GM23338 (cell line): Measurements from ENCODE around the gene COX20. TPM values are rescaled to one million over a fixed set of nuclear protein-coding genes. Genes with fewer than 3 reads are reported as not detected.

ENCODE experiments used
- ATAC-seq: fragments of 200-7000 bp; cut with Tn5 transposase; 3 replicates; pipeline ENCODE4 v1.9.1; 2020
- DNase-seq: peaks from one replicate; pipeline ENCODE4 v3.0.0-alpha.2; 2015; ENCODE audit warnings: low spot score
- H2AFZ ChIP-seq: fragments of 200-600 bp; sonication (generic); 2 replicates; pipeline ENCODE4 v1.8.0; 2016; ENCODE audit warnings: antibody characterized with exemption, mild to moderate bottlenecking, moderate library complexity
- H3F3A ChIP-seq: fragments of 200-600 bp; sonication (generic); replicated peaks from 2 replicates; pipeline ENCODE4 v1.8.0; 2017; ENCODE audit warnings: antibody characterized with exemption, mixed run types, low read depth
- H3K27ac ChIP-seq: fragments of 200-600 bp; sonication (generic); 2 replicates; pipeline ENCODE4 v1.6.1; 2016; ENCODE audit warnings: low read depth
- H3K27me3 ChIP-seq: fragments of 200-600 bp; sonication (generic); 2 replicates; pipeline ENCODE4 v1.8.0; 2016; ENCODE audit warnings: mild to moderate bottlenecking, mixed run types, moderate library complexity; ENCODE audit not compliant: insufficient read depth
- H3K36me3 ChIP-seq: fragments of 200-600 bp; sonication (generic); 2 replicates; pipeline ENCODE4 v1.8.0; 2016; ENCODE audit warnings: mild to moderate bottlenecking; ENCODE audit not compliant: insufficient read depth
- H3K4me1 ChIP-seq: fragments of 200-600 bp; sonication (generic); 2 replicates; pipeline ENCODE4 v1.8.0; 2016; ENCODE audit warnings: mild to moderate bottlenecking, moderate library complexity; ENCODE audit not compliant: insufficient read depth
- H3K4me2 ChIP-seq: fragments of 200-600 bp; sonication (generic); 2 replicates; pipeline ENCODE4 v1.7.1; 2017; ENCODE audit warnings: mixed run types
- H3K4me3 ChIP-seq: fragments of 200-600 bp; sonication (generic); 2 replicates; pipeline ENCODE4 v1.6.1; 2016; ENCODE audit warnings: mixed run types
- H3K79me2 ChIP-seq: fragments of 200-600 bp; sonication (generic); replicated peaks from 2 replicates; pipeline ENCODE4 v1.8.0; 2017; ENCODE audit warnings: mild to moderate bottlenecking; ENCODE audit not compliant: insufficient read depth
- H3K9me2 ChIP-seq: fragments of 200-600 bp; sonication (generic); 2 replicates; pipeline ENCODE4 v1.8.0; 2017; ENCODE audit not compliant: insufficient read depth
- H4K20me1 ChIP-seq: fragments of 200-600 bp; sonication (generic); replicated peaks from 2 replicates; pipeline ENCODE4 v1.8.0; 2017; ENCODE audit warnings: mild to moderate bottlenecking; ENCODE audit not compliant: insufficient read depth
- H3K27ac Mint-ChIP-seq: 2 replicates; pipeline ENCODE4 v1.8.0; 2020; ENCODE audit warnings: inconsistent platforms, mild to moderate bottlenecking, moderate library complexity, mixed read lengths
- H3K27me3 Mint-ChIP-seq: 3 replicates; pipeline ENCODE4 v1.8.0; 2022; ENCODE audit warnings: low read depth, mild to moderate bottlenecking, moderate library complexity, mixed read lengths, inconsistent platforms; ENCODE audit not compliant: insufficient read depth, poor library complexity
- H3K36me3 Mint-ChIP-seq: 3 replicates; pipeline ENCODE4 v1.8.0; 2021; ENCODE audit warnings: low read depth, mild to moderate bottlenecking, inconsistent platforms, moderate library complexity, mixed read lengths
- H3K4me1 Mint-ChIP-seq: 3 replicates; pipeline ENCODE4 v1.8.0; 2020; ENCODE audit warnings: mild to moderate bottlenecking, inconsistent platforms, mixed read lengths
- H3K4me3 Mint-ChIP-seq: 3 replicates; pipeline ENCODE4 v1.8.0; 2021; ENCODE audit warnings: moderate library complexity, mild to moderate bottlenecking, inconsistent platforms, mixed read lengths
- H3K9me3 Mint-ChIP-seq: 3 replicates; pipeline ENCODE4 v1.8.0; 2020; ENCODE audit warnings: moderate library complexity, mild to moderate bottlenecking, inconsistent platforms, mixed read lengths
- CREB1 ChIP-seq: fragments of 250-450 bp; sonication (Bioruptor Pico); IDR thresholded peaks from 2 replicates; pipeline ENCODE4 v1.5.0; 2020; ENCODE audit warnings: low read depth, mild to moderate bottlenecking, moderate library complexity
- EZH2 ChIP-seq: fragments of 200-600 bp; sonication (generic); IDR thresholded peaks from one replicate; pipeline ENCODE4 v1.8.0; 2017; ENCODE audit warnings: antibody characterized with exemption, mild to moderate bottlenecking, low read depth; ENCODE audit not compliant: unreplicated experiment
- EZH2phosphoT487 ChIP-seq: fragments of 200-600 bp; sonication (generic); IDR thresholded peaks from one replicate; pipeline ENCODE4 v1.8.1; 2018; ENCODE audit warnings: antibody characterized with exemption; ENCODE audit not compliant: unreplicated experiment
- JUNB ChIP-seq: IDR thresholded peaks from one replicate; pipeline ENCODE4 v1.6.1; 2016; ENCODE audit warnings: antibody characterized with exemption; ENCODE audit not compliant: unreplicated experiment
- NANOG ChIP-seq: IDR thresholded peaks from 2 replicates; pipeline ENCODE4 v1.6.1; 2016; ENCODE audit warnings: antibody characterized with exemption, borderline replicate concordance
- POLR2AphosphoS5 ChIP-seq: IDR thresholded peaks from 2 replicates; pipeline ENCODE4 v1.6.1; 2016; ENCODE audit warnings: antibody characterized with exemption, low read depth
- REST ChIP-seq: IDR thresholded peaks from one replicate; pipeline ENCODE4 v1.6.1; 2018; ENCODE audit warnings: antibody characterized with exemption; ENCODE audit not compliant: unreplicated experiment
- STAT1 ChIP-seq: IDR thresholded peaks from one replicate; pipeline ENCODE4 v1.6.1; 2016; ENCODE audit warnings: antibody characterized with exemption; ENCODE audit not compliant: unreplicated experiment
- ZNF114 ChIP-seq: fragments of 250-450 bp; sonication (Bioruptor Pico); IDR thresholded peaks from 2 replicates; pipeline ENCODE4 v1.5.0; 2020; ENCODE audit warnings: mild to moderate bottlenecking, moderate library complexity
- ZNF331 ChIP-seq: fragments of 250-450 bp; sonication (Bioruptor Pico); IDR thresholded peaks from 2 replicates; pipeline ENCODE4 v1.5.0; 2020; ENCODE audit warnings: low read depth, mild to moderate bottlenecking, moderate library complexity
- ZNF462 ChIP-seq: fragments of 250-450 bp; sonication (Bioruptor Pico); IDR thresholded peaks from 2 replicates; pipeline ENCODE4 v1.5.0; 2020; ENCODE audit warnings: mild to moderate bottlenecking, moderate library complexity
- polyA plus RNA-seq: library from polyadenylated mRNA; unstranded; fragments of >200 nt; fragmentation: Nextera tagmentation; extraction: Ambion mirVana; gene quantifications from 2 replicates; pipeline ENCODE4 v1.2.1, GENCODE V29; 2016
- total RNA-seq: library from RNA; depleted of rRNA; stranded (reverse); fragments of >200 nt; shearing (Covaris generic); gene quantifications from 2 replicates; pipeline ENCODE4 v1.2.3, GENCODE V29; 2014
- TF ChIP-seq, protein P1 (sequence below): IDR thresholded peaks from 2 replicates; pipeline ENCODE4 v1.6.1; 2016; ENCODE audit warnings: antibody characterized with exemption
- TF ChIP-seq, protein P2 (sequence below), 2 experiments: fragments of 200-600 bp in 1 of 2; sonication (generic) in 1 of 2; conservative IDR thresholded peaks; 2 replicates each; pipeline versions ENCODE4 v1.5.1 to v1.6.1; 2016 to 2017; ENCODE audit warnings: antibody characterized with exemption in 2 of 2, low read depth in 2 of 2, mild to moderate bottlenecking in 2 of 2, moderate library complexity in 1 of 2

COX20 gene
- total and polyA plus RNA-seq, 2 experiments from 2014 or later: 19.3 to 175 TPM

DNA sequence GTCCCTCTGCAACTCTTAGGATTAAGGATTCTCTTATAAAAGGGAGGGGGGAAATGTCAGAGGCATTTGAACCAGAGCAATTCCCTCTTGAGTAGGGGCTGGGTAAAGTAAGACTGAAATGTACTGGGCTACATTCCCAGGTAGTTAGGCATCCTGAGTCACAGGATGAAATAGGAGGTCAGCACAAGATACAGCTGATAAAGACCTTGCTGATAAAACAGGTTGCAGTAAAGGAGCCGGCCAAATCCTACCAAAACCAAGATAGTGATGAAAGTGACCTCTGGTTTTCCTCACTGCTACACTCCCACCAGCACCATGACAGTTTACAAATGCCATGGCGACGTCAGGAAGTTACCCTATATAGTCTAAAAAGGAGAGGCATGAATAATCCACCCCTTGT, 14.3 kb upstream of the COX20 start:
- DNase-seq: no peak
- H3K27ac Mint-ChIP-seq: no peak overlapping the region
- H4K20me1 ChIP-seq: no peaks in the 10 kb centered on the region
- 0 out of 2 replicates have a peak overlapping the region, but pooled peaks have one; percentile 23 for H3K4me2 ChIP-seq
- ATAC-seq: no peak
- TF ChIP-seq, protein P1, sequence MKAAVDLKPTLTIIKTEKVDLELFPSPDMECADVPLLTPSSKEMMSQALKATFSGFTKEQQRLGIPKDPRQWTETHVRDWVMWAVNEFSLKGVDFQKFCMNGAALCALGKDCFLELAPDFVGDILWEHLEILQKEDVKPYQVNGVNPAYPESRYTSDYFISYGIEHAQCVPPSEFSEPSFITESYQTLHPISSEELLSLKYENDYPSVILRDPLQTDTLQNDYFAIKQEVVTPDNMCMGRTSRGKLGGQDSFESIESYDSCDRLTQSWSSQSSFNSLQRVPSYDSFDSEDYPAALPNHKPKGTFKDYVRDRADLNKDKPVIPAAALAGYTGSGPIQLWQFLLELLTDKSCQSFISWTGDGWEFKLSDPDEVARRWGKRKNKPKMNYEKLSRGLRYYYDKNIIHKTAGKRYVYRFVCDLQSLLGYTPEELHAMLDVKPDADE: no peak
- TF ChIP-seq REST (no peak), NANOG (no peak), ZNF114 (CRISPR knock-in tag) (no peak), ZNF331 (CRISPR knock-in tag) (no peak), EZH2 (no peak), ZNF462 (CRISPR knock-in tag) (no peak), EZH2phosphoT487 (no peak), STAT1 (no peak), JUNB (no peak), CREB1 (CRISPR knock-in tag) (no peak), POLR2AphosphoS5 (no peak)
- TF ChIP-seq, protein P2, sequence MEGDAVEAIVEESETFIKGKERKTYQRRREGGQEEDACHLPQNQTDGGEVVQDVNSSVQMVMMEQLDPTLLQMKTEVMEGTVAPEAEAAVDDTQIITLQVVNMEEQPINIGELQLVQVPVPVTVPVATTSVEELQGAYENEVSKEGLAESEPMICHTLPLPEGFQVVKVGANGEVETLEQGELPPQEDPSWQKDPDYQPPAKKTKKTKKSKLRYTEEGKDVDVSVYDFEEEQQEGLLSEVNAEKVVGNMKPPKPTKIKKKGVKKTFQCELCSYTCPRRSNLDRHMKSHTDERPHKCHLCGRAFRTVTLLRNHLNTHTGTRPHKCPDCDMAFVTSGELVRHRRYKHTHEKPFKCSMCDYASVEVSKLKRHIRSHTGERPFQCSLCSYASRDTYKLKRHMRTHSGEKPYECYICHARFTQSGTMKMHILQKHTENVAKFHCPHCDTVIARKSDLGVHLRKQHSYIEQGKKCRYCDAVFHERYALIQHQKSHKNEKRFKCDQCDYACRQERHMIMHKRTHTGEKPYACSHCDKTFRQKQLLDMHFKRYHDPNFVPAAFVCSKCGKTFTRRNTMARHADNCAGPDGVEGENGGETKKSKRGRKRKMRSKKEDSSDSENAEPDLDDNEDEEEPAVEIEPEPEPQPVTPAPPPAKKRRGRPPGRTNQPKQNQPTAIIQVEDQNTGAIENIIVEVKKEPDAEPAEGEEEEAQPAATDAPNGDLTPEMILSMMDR (conservative IDR thresholded peaks at IDR 0.05; ENCODE audit: low read depth in 2 of 2): no peak
- no peaks in the 10 kb centered on the region for H3K27me3 Mint-ChIP-seq
- H3K36me3 ChIP-seq: 0 out of 2 replicates have a peak, but pooled peaks cover 4% of the 10 kb centered on the region
- H3K79me2 ChIP-seq: peaks cover 76% of the 10 kb centered on the region
- peaks cover 38% of the 10 kb centered on the region for H3K4me1 Mint-ChIP-seq
- no peaks in the 10 kb centered on the region for H3K27me3 ChIP-seq
- H2AFZ ChIP-seq: no peak overlapping the region
- H3K4me3 Mint-ChIP-seq: no peak overlapping the region
- H3K27ac ChIP-seq: peak overlapping the region; percentile 12; the same call in 1 of the 2 replicates
- peaks cover 43% of the 10 kb centered on the region for H3K4me1 ChIP-seq
- H3K36me3 Mint-ChIP-seq: peaks cover 44% of the 10 kb centered on the region
- H3K9me2 ChIP-seq: no peaks in the 10 kb centered on the region
- H3K4me3 ChIP-seq: no peak overlapping the region
- H3F3A ChIP-seq: 0 out of 2 replicates have a peak, but pooled peaks cover 4% of the 10 kb centered on the region
- peaks cover 5% of the 10 kb centered on the region; the same call in 2 of the 3 replicates for H3K9me3 Mint-ChIP-seq
